VCaP (cell line): Measurements from ENCODE around the gene NPTX1.

Source experiments
- H3K27ac ChIP-seq: fragments of 450-650 bp; 2 replicates; pipeline ENCODE4 v1.5.1; 2017
- CTCF ChIP-seq: fragments of 450-650 bp; conservative IDR thresholded peaks from 2 replicates; pipeline ENCODE4 v1.5.1; 2017; ENCODE audit warnings: mild to moderate bottlenecking, moderate library complexity

NPTX1 gene

GRCh38 chr17:80418589-80418988 is 57.8 kb downstream of the NPTX1 start:
- no peak for TF ChIP-seq CTCF
- H3K27ac ChIP-seq: no peak overlapping the region
